ENCODE data around the gene KRTAP2-1. TPM values are rescaled to one million over a fixed set of nuclear protein-coding genes. Genes with fewer than 3 reads are reported as not detected.

The KRTAP2-1 gene
- total and polyA plus RNA-seq, 9 donors, result not detected

DNA sequence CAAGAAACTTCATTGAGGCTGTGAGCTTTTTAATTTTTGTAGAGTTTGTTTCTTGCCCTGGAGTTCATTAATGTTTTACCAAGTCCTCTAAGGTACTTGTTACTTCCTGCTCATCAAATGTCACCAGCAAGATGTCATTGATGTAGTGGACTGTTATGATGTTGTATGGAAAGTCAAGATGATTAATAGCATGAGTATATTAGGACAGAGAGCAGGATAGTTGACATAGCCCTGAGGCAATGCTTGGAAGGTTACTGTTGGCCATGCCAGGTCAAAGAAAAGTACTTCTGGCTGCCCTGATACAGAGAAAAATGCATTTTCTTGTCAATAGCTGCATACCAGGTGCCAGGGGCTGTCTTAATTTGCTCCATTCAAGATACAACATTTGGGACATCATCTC is 26.8 kb downstream of the KRTAP2-1 start:
- no peak overlapping the region for H3K27ac ChIP-seq
- no peak for TF ChIP-seq POLR2A (IDR thresholded peaks at IDR 0.05)
- TF ChIP-seq, protein P1, sequence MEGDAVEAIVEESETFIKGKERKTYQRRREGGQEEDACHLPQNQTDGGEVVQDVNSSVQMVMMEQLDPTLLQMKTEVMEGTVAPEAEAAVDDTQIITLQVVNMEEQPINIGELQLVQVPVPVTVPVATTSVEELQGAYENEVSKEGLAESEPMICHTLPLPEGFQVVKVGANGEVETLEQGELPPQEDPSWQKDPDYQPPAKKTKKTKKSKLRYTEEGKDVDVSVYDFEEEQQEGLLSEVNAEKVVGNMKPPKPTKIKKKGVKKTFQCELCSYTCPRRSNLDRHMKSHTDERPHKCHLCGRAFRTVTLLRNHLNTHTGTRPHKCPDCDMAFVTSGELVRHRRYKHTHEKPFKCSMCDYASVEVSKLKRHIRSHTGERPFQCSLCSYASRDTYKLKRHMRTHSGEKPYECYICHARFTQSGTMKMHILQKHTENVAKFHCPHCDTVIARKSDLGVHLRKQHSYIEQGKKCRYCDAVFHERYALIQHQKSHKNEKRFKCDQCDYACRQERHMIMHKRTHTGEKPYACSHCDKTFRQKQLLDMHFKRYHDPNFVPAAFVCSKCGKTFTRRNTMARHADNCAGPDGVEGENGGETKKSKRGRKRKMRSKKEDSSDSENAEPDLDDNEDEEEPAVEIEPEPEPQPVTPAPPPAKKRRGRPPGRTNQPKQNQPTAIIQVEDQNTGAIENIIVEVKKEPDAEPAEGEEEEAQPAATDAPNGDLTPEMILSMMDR (IDR thresholded peaks at IDR 0.05), result no peak
- H3K36me3 ChIP-seq, result no peaks in the 10 kb centered on the region
- H3K27me3 ChIP-seq, result no peaks in the 10 kb centered on the region
- no peaks in the 10 kb centered on the region for H3K4me1 ChIP-seq (ENCODE audit: insufficient read depth)
- H3K4me3 ChIP-seq, result no peak overlapping the region
- no peaks in the 10 kb centered on the region for H3K9me3 ChIP-seq
- DNase-seq, result no peak
- intact Hi-C loops (cut with DNase I), result no loop called here

GRCh38 chr17:41019415-41019814 is 27.7 kb downstream of the KRTAP2-1 start:
- H3K27me3 ChIP-seq, result no peaks in the 10 kb centered on the region
- WGBS, 3 donors, result 93 to 96% (median 95%) methylated on average over 3 of the region's 3 CpGs
- TF ChIP-seq, protein P1 (IDR thresholded peaks at IDR 0.05), result no peak
- TF ChIP-seq POLR2A (IDR thresholded peaks at IDR 0.05) (no peak), EP300 (IDR thresholded peaks at IDR 0.05) (no peak)
- H3K36me3 ChIP-seq, result no peaks in the 10 kb centered on the region
- no peak for DNase-seq
- no peaks in the 10 kb centered on the region for H3K4me1 ChIP-seq (ENCODE audit: insufficient read depth)
- intact Hi-C loops (cut with DNase I), result no loop called here
- no peak overlapping the region for H3K4me3 ChIP-seq
- no peaks in the 10 kb centered on the region for H3K9me3 ChIP-seq
- H3K27ac ChIP-seq, result no peak overlapping the region

DNA sequence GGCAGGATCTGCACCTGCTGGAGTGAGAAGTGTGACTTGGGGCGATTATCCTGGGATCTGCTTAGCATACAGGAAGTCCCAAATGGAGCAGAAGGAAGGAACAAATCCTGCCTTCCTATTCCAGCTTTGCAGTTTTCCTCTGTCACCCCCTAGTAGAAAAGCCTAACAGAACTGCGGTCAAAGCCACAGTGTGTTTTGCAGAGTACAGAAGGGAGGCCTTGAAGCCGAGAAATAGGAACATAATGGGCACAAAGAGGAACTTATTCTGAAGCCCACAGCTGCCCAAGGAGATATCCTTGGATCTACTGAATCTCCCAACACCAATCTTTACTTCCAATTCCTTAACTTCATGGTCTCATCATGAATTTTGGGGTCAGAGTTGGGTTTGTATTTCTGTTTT is 28.6 kb downstream of the KRTAP2-1 start:
- no peaks in the 10 kb centered on the region for H3K36me3 ChIP-seq
- H3K27me3 ChIP-seq, result no peaks in the 10 kb centered on the region
- DNase-seq, result no peak
- no peak overlapping the region for H3K27ac ChIP-seq
- no peaks in the 10 kb centered on the region for H3K9me3 ChIP-seq
- 87 to 93% (median 90%) methylated on average over 3 of the region's 3 CpGs for WGBS, 3 donors
- H3K4me3 ChIP-seq, result no peak overlapping the region
- no peaks in the 10 kb centered on the region for H3K4me1 ChIP-seq (ENCODE audit: insufficient read depth)
- TF ChIP-seq EP300 (IDR thresholded peaks at IDR 0.05), result no peak
- no peak for TF ChIP-seq POLR2A (IDR thresholded peaks at IDR 0.05)
- TF ChIP-seq, protein P1 (IDR thresholded peaks at IDR 0.05), result no peak
- intact Hi-C loops (cut with DNase I), result no loop called here

DNA sequence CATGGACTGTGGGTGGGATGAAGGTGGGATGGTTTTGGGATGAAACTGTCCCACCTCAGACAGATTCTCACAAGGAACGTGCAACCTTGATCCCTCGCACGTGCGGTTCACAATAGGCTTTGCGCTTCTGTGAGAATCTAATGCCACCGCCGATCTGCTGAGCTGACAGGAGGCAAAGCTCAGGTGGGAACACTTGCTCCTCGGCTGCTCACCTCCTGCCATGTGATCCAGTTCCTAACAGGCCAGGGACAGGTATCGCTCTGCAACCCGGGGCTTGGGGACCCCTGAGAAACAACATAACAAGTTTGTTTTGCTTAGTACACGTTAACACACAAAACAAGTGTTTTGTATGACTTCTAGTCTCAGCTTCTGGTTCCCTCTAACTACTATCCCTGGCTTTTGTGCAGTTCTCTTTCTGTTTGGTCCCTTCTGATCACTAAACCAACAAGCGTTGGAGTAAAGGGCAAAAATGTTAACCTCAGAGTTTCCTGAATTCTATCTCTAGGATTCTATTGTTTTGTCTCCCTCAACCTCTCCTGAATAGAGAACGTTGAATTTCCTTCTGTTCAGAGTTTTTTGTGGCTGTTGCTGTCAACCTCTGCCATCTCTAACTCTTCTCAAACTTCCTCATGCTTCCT is 30.4 kb downstream of the KRTAP2-1 start:
- 82 to 86% (median 84%) methylated on average over 13 of the region's 13 CpGs for WGBS, 3 donors
- Histone ChIP-seq H3K4me1 (ENCODE audit: insufficient read depth) (no peaks in the 10 kb centered on the region), H3K27ac (no peak overlapping the region)

More for the DNA sequence above, 30.4 kb downstream of the KRTAP2-1 start:
- intact Hi-C loops (cut with DNase I), result no loop called here
- H3K27me3 ChIP-seq, result no peaks in the 10 kb centered on the region
- H3K4me3 ChIP-seq, result no peak overlapping the region
- TF ChIP-seq EP300 (IDR thresholded peaks at IDR 0.05) (no peak), POLR2A (IDR thresholded peaks at IDR 0.05) (no peak)
- TF ChIP-seq, protein P1 (IDR thresholded peaks at IDR 0.05), result no peak
- H3K9me3 ChIP-seq, result no peaks in the 10 kb centered on the region
- no peaks in the 10 kb centered on the region for H3K36me3 ChIP-seq
- DNase-seq, result no peak

Measured in ovary (tissue), 9 donors.